AG04449 (cell line): ENCODE measurements around the gene RAE1.
"Not testable (repeated sequence)": the region's sequence is repeated elsewhere in the genome, so short reads cannot be mapped to it uniquely, and the experiment has no call there.

Experiments
- CTCF ChIA-PET: fragments of 350-600 bp; formaldehyde crosslinking; extraction: SDS; loops from one replicate; lab custom pipeline; 2021; ENCODE audit warnings: antibody characterized with exemption; lab: Yijun Ruan, JAX
- POLR2A ChIA-PET: fragments of 400-600, 350-600 bp; formaldehyde crosslinking; extraction: SDS; loops from one replicate; lab custom pipeline; 2020; ENCODE audit warnings: antibody characterized with exemption, inconsistent platforms; lab: Yijun Ruan, JAX
- DNase-seq: peaks from one replicate; pipeline ENCODE4 v3.0.0-alpha.2; 2010; ENCODE audit warnings: low read depth, low spot score
- H3K4me3 ChIP-seq: 2 replicates; pipeline ENCODE4 v1.5.1; 2011; ENCODE audit warnings: low read depth, mild to moderate bottlenecking, control low read depth, low read length
- TF ChIP-seq, protein P1 (sequence below): IDR thresholded peaks from one replicate; pipeline ENCODE4 v1.5.1; 2011; ENCODE audit warnings: mild to moderate bottlenecking, moderate library complexity, low read length, control low read depth, inconsistent platforms; ENCODE audit not compliant: insufficient read depth; ENCODE audit errors: missing control alignments

RAE1 gene

DNA sequence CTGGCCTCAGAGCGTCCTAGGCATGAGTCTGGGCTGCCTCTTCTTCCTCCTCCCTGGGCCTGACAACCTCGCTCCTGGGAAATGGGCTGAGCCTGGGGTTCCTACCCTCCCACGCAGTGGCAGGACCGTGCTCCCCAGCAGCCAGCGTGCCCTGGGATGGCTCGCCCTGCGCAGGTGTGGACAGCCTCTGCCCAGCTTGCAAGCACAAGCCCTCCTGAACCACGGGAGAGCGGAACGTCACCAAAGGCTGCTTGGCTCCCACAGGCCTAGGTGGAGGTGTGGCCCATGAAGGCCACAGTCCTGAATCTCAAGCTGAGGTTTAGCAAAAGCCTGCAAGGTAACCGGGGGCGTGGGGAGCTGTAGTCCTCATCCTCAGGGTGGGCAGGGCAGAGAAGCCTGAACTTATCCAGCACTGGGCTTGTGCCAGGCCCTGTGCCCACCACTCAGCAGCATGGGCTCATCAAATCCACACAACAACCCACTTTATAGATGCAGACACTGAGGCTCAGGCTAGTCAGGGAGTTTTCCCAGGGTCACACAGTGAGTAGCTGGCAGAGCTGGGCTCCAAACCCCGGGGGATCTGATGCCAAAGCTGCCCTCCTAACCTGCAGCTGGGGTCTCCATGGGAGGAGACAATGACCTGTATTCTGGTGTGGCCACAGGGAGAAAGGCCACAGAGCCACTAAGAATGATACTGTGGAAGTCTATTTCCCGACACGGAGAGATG is 65.4 kb downstream of the RAE1 start:
- POLR2A ChIA-PET = no interaction called here
- no peak overlapping the region for H3K4me3 ChIP-seq
- TF ChIP-seq, protein P1, sequence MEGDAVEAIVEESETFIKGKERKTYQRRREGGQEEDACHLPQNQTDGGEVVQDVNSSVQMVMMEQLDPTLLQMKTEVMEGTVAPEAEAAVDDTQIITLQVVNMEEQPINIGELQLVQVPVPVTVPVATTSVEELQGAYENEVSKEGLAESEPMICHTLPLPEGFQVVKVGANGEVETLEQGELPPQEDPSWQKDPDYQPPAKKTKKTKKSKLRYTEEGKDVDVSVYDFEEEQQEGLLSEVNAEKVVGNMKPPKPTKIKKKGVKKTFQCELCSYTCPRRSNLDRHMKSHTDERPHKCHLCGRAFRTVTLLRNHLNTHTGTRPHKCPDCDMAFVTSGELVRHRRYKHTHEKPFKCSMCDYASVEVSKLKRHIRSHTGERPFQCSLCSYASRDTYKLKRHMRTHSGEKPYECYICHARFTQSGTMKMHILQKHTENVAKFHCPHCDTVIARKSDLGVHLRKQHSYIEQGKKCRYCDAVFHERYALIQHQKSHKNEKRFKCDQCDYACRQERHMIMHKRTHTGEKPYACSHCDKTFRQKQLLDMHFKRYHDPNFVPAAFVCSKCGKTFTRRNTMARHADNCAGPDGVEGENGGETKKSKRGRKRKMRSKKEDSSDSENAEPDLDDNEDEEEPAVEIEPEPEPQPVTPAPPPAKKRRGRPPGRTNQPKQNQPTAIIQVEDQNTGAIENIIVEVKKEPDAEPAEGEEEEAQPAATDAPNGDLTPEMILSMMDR = no peak
- CTCF ChIA-PET = no interaction called here
- DNase-seq = no peak

DNA sequence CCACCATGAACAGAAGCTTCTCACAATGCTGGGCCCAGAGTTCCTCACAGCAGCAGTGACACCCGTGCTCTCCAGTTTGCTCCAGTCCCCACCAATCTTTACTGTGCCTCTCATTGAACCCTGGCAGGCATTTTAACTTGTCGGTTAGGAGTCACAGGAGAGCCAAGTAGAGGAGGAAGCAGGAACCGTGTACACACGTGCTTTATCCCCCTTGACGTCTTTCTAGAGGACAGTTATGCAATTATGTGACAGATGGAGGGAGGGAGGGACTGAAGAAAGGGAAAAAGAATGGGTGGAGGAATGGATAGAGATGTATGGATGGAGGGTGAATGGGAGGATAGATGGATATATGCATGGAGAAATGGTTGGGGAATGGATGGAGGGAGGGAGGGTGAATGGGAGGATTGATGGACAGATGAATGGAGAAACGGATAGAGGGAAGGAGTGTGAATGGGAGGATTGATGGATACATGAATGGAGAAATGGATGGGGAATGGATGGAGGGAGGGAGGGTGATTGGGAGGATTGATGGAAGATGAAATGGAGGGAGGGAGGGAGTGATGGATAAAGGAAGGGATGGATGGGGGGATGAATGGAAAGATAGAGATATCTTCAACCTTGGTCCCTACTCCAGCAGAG is 66.1 kb downstream of the RAE1 start:
- TF ChIP-seq, protein P1 = no peak
- POLR2A ChIA-PET = no interaction called here
- no peak overlapping the region for H3K4me3 ChIP-seq
- CTCF ChIA-PET = no interaction called here
- DNase-seq = no peak

DNA sequence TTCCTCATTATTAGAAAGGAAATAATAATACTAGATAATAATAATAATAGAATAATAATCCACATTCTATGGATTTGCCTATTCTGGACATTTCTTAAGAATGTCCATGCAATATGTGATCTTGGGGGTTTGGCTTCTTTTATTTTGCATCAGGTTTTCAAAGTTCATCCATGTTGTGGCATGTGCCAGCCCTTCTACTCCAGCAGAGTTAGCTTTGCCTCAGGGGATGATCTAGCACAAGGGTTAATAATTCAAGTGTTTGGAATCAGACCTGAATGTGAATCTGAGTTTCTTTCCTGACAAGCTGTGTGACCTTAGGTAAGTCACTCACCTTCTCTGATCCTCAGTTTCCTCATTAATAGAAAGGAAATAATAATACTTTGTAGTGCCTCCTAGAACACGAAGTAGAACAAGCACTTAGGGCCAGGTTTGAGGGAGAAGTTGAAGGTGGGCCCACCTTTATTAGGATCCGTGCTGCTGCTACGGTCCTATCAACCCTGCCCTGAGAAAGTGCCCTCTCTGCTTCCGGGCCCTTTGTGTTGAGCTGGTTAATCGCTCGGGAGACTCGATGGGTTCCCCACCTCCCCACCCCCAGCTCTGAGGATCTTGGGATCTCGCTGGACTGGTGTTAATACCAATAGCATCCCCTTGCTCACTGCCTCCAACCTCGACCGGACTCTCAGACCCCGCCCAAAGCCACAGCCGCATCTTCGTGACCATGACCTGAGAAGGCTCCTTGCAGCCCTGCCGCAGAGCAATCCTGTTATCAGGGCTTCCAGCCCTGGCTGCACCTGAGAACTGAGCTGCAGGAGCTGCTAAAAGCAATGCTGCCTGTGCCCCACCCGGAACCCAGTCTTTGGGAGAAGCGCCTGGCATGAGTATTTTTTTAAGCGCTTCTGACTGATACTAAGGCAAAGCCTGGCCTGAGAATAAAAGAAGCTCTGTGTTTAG is 67.0 kb downstream of the RAE1 start:
- CTCF ChIA-PET = interaction anchor here (0.9 to 1.1 kb wide), 2 partner anchors 36 to 78 kb away, joined by 3 to 5 read pairs; no protein-coding TSS in a partner anchor
- POLR2A ChIA-PET = no interaction called here
- no peak overlapping the region for H3K4me3 ChIP-seq
- TF ChIP-seq, protein P1 = no peak
- no peak for DNase-seq

DNA sequence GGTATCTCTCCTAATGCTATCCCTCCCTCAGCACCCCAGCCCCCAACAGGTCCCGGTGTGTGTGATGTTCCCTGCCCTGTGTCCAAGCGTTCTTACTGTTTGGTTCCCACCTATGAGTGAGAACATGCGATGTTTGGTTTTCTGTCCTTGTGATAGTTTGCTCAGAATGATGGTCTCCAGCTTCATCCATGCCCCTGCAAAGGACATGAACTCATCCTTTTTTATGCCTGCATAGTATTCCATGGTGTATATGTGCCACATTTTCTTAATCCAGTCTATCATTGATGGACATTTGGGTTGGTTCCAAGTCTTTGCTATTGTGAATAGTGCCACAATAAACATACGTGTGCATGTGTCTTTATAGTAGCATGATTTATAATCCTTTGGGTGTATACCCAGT is 68.4 kb downstream of the RAE1 start:
- POLR2A ChIA-PET, DNase-seq, H3K4me3 ChIP-seq: not testable (repeated sequence)
- CTCF ChIA-PET = interaction anchor here (1.1 kb wide), 1 partner anchor 37 kb away, joined by 5 read pairs; no protein-coding TSS in a partner anchor

DNA sequence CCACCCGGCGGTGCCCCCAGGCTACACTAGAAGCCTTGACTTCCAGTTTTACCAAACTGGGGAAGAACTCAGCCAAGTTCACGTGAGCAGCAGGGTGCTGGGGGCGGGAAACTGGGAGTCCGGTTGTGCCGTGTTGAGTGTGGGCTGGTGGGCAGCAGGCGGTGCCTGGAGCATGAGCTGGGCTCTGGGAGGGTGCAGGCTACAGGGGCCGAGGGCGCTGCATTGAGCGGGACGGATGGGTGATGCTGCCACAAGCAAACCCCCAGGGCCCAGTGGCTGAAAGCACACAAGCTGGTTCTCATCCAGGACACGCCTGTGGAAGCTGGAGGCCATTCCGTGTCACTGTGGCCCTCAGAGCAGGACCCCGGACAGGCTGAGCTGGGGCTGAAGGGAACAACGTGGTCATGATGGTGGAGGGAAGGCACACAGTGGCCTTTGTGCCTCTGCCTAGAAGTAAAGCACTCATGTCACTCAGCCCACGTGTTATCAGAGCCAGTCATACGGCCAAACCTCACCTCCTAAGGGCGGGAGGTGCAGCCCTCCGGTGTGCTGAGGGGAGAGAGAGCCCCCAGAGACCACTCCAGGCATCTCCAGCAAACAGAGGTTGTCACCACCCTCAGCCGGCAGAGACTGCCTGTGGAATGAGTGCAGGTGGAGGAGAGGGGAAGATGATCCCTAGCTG is 69.7 kb downstream of the RAE1 start:
- ChIA-PET POLR2A (no interaction called here), CTCF (no interaction called here)
- no peak overlapping the region for H3K4me3 ChIP-seq
- TF ChIP-seq, protein P1 = no peak
- no peak for DNase-seq
